GM10266 (cell line): ENCODE measurements around the gene IFT57.

Experiments used
- DNase-seq: peaks from one replicate; pipeline ENCODE4 v3.0.0; 2012; ENCODE audit errors: extremely low spot score
- CTCF ChIP-seq: IDR thresholded peaks from 2 replicates; pipeline ENCODE4 v1.5.1; 2012; ENCODE audit warnings: mild to moderate bottlenecking, low read depth; ENCODE audit not compliant: control insufficient read depth, insufficient read depth; ENCODE audit errors: missing control alignments

IFT57 gene

GRCh38 chr3:108183971-108184370 lies 38.3 kb downstream of the IFT57 start:
- no peak for TF ChIP-seq CTCF
- DNase-seq: no peak

- DNase-seq: no peak
- TF ChIP-seq CTCF: no peak
These were observed 39.0 kb downstream of the IFT57 start for GRCh38 chr3:108183181-108183580.

- no peak for DNase-seq
- no peak for TF ChIP-seq CTCF
These were observed 39.9 kb downstream of the IFT57 start for GRCh38 chr3:108182339-108182738.

GRCh38 chr3:108181172-108181571 lies 41.1 kb downstream of the IFT57 start:
- TF ChIP-seq CTCF: no peak
- no peak for DNase-seq

GRCh38 chr3:108180194-108180593 lies 42.0 kb downstream of the IFT57 start:
- DNase-seq: no peak
- TF ChIP-seq CTCF: no peak

GRCh38 chr3:108178676-108179075 lies 43.5 kb downstream of the IFT57 start:
- TF ChIP-seq CTCF: no peak
- no peak for DNase-seq

- no peak for TF ChIP-seq CTCF
- DNase-seq: no peak
These were observed 44.7 kb downstream of the IFT57 start for GRCh38 chr3:108177536-108177935.
